Keratinocyte (primary cell): Measurements from ENCODE around the gene ZDHHC9. TPM values are rescaled to one million over a fixed set of nuclear protein-coding genes. Genes with fewer than 3 reads are reported as not detected.

ENCODE experiments used
- DNase-seq: peaks from one replicate; pipeline ENCODE4 v3.0.0-alpha.2; 2011; ENCODE audit warnings: low read depth, missing footprints, low spot score
- FAIRE-seq: peaks from 2 replicates; lab custom pipeline; 2011; peaks lifted over from hg19 to GRCh38; lab: Jason Lieb, UNC
- H2AFZ ChIP-seq: 2 replicates; pipeline ENCODE4 v1.6.0; 2012; ENCODE audit warnings: low read length, control low read depth, inconsistent platforms; ENCODE audit not compliant: control insufficient read depth
- H3K27ac ChIP-seq: 2 replicates; pipeline ENCODE4 v1.5.1; 2011; ENCODE audit warnings: low read length; ENCODE audit not compliant: control insufficient read depth, insufficient read depth
- H3K27me3 ChIP-seq: 3 replicates; pipeline ENCODE4 v1.6.0; 2011; ENCODE audit warnings: low read length; ENCODE audit not compliant: control insufficient read depth, insufficient read depth; ENCODE audit errors: extremely low read depth
- H3K36me3 ChIP-seq, 2 experiments: 2 replicates in 1 of 2; 3 replicates in 1 of 2; pipeline ENCODE4 v1.5.1; 2011; ENCODE audit warnings: low read length in 2 of 2, mild to moderate bottlenecking in 1 of 2; ENCODE audit not compliant: control insufficient read depth in 2 of 2, insufficient read depth in 2 of 2; ENCODE audit errors: extremely low read depth in 1 of 2
- H3K4me1 ChIP-seq: 3 replicates; pipeline ENCODE4 v1.5.1; 2011; ENCODE audit warnings: low read length; ENCODE audit not compliant: control insufficient read depth, insufficient read depth; ENCODE audit errors: extremely low read depth
- H3K4me2 ChIP-seq: 3 replicates; pipeline ENCODE4 v1.6.0; 2011; ENCODE audit warnings: low read depth, low read length; ENCODE audit not compliant: control insufficient read depth, insufficient read depth; ENCODE audit errors: extremely low read depth
- H3K4me3 ChIP-seq, 3 experiments: fragments of 200-600 bp in 1 of 3; sonication (generic) in 1 of 3; 2 replicates in 2 of 3; 3 replicates in 1 of 3; pipeline ENCODE4 v1.5.1; 2011 to 2016; ENCODE audit warnings: low read length in 3 of 3, mild to moderate bottlenecking in 3 of 3, control low read depth in 2 of 3, inconsistent platforms in 1 of 3, low read depth in 1 of 3, mixed read lengths in 1 of 3, mixed run types in 1 of 3, moderate library complexity in 1 of 3; ENCODE audit not compliant: control insufficient read depth in 2 of 3, insufficient read depth in 2 of 3; ENCODE audit errors: extremely low read depth in 1 of 3
- H3K79me2 ChIP-seq: 2 replicates; pipeline ENCODE4 v1.6.0; 2012; ENCODE audit warnings: low read length; ENCODE audit not compliant: control insufficient read depth, insufficient read depth
- H3K9ac ChIP-seq: 3 replicates; pipeline ENCODE4 v1.6.0; 2011; ENCODE audit warnings: low read length; ENCODE audit not compliant: control insufficient read depth, insufficient read depth; ENCODE audit errors: extremely low read depth
- H3K9me1 ChIP-seq: 3 replicates; pipeline ENCODE4 v1.6.0; 2011; ENCODE audit warnings: low read length; ENCODE audit not compliant: control insufficient read depth, insufficient read depth; ENCODE audit errors: extremely low read depth
- H3K9me3 ChIP-seq: 2 replicates; pipeline ENCODE4 v1.5.1; 2012; ENCODE audit warnings: low read depth, low read length; ENCODE audit not compliant: control insufficient read depth
- H4K20me1 ChIP-seq: 3 replicates; pipeline ENCODE4 v1.6.0; 2011; ENCODE audit warnings: low read length; ENCODE audit not compliant: control insufficient read depth, insufficient read depth; ENCODE audit errors: extremely low read depth
- CTCF ChIP-seq, 3 experiments: IDR thresholded peaks in 1 of 3; conservative IDR thresholded peaks in 1 of 3; optimal IDR thresholded peaks in 1 of 3; 2 replicates in 2 of 3; 3 replicates in 1 of 3; pipeline versions ENCODE3 to v1.5.1; 2011; ENCODE audit warnings: low read length in 3 of 3, mild to moderate bottlenecking in 3 of 3, moderate library complexity in 2 of 3, control low read depth in 1 of 3, inconsistent platforms in 1 of 3; ENCODE audit not compliant: insufficient read depth in 2 of 3; ENCODE audit errors: extremely low read depth in 1 of 3
- EZH2 ChIP-seq: IDR thresholded peaks from one replicate; pipeline ENCODE4 v1.6.1; 2012; ENCODE audit warnings: inconsistent platforms, mild to moderate bottlenecking, low read length, moderate library complexity
- dilution Hi-C: fragments of 300-500 bp; cut with MboI; formaldehyde crosslinking; loops from one replicate; pipeline ENCODE4 v1.7.0; 2020; ENCODE audit warnings: low sequenced_read_pairs; ENCODE audit not compliant: extremely low pct_ligation_motif_present
- polyA plus RNA-seq, 5 experiments: library from polyadenylated mRNA; depleted of rRNA in 3 of 5; stranded (reverse) in 3 of 5; stranded (forward) in 1 of 5; unstranded in 1 of 5; fragments of >200 nt; gene quantifications; 1 replicate in 1 of 5; 2 replicates in 3 of 5; 3 replicates in 1 of 5; pipeline versions ENCODE4 v1.2.1 to v1.2.3, GENCODE V29; 2011 to 2012; ENCODE audit warnings: missing spikeins in 2 of 5, low read depth in 1 of 5, low replicate concordance in 1 of 5

Gene ZDHHC9
- polyA plus RNA-seq, 1 donor (not counting 4 experiments of a cell fraction or from before 2014, with no cell fraction given): 30.0 TPM

GRCh38 chrX:129846716-129847115 lies 3.0 kb upstream of the ZDHHC9 start:
- no peak overlapping the region for H3K27ac ChIP-seq
- FAIRE-seq (no peak), DNase-seq (no peak)
- H2AFZ ChIP-seq: no peak overlapping the region
- dilution Hi-C loops: no loop called here
- no peaks in the 10 kb centered on the region for H3K4me1 ChIP-seq
- H3K9me1 ChIP-seq: no peaks in the 10 kb centered on the region
- no peak overlapping the region for H3K4me2 ChIP-seq
- no peaks in the 10 kb centered on the region for H3K27me3 ChIP-seq
- no peak overlapping the region for H3K9ac ChIP-seq
- H4K20me1 ChIP-seq: no peaks in the 10 kb centered on the region
- peaks cover 6% of the 10 kb centered on the region for H3K79me2 ChIP-seq
- no peaks in the 10 kb centered on the region for H3K9me3 ChIP-seq
- no peaks in the 10 kb centered on the region for H3K36me3 ChIP-seq
- H3K4me3 ChIP-seq: no peak overlapping the region
- TF ChIP-seq EZH2 (no peak), CTCF (optimal IDR thresholded peaks at IDR 0.05 in 1 of 3, IDR thresholded peaks at IDR 0.05 in 1 of 3, conservative IDR thresholded peaks at IDR 0.05 in 1 of 3; ENCODE audit: extremely low read depth in 1 of 3, insufficient read depth in 2 of 3, low read length in 3 of 3) (no peak)

- peaks cover 6% of the 10 kb centered on the region for H3K79me2 ChIP-seq
- no peak for TF ChIP-seq EZH2
- no peak for TF ChIP-seq CTCF (optimal IDR thresholded peaks at IDR 0.05 in 1 of 3, IDR thresholded peaks at IDR 0.05 in 1 of 3, conservative IDR thresholded peaks at IDR 0.05 in 1 of 3; ENCODE audit: extremely low read depth in 1 of 3, insufficient read depth in 2 of 3, low read length in 3 of 3)
- no peak overlapping the region for H3K4me2 ChIP-seq
- H4K20me1 ChIP-seq: no peaks in the 10 kb centered on the region
- H3K36me3 ChIP-seq: no peaks in the 10 kb centered on the region
- H3K27ac ChIP-seq: no peak overlapping the region
- DNase-seq (no peak), FAIRE-seq (no peak)
- H2AFZ ChIP-seq: no peak overlapping the region
- no peaks in the 10 kb centered on the region for H3K9me3 ChIP-seq
- no peak overlapping the region for H3K4me3 ChIP-seq
- dilution Hi-C loops: no loop called here
- H3K9me1 ChIP-seq: no peaks in the 10 kb centered on the region
- no peak overlapping the region for H3K9ac ChIP-seq
- no peaks in the 10 kb centered on the region for H3K4me1 ChIP-seq
- H3K27me3 ChIP-seq: no peaks in the 10 kb centered on the region
These were observed 2.0 kb upstream of the ZDHHC9 start for GRCh38 chrX:129845616-129846190.
